HG02623 (cell line): ENCODE data around the gene MYO1E.

ENCODE experiments used
- ATAC-seq: cut with Tn5 transposase; IDR thresholded peaks from one replicate; pipeline ENCODE4 v1.9.1; 2021; ENCODE audit warnings: moderate library complexity; ENCODE audit not compliant: unreplicated experiment

The MYO1E gene

GRCh38 chr15:59271595-59272201 is 101.0 kb downstream of the MYO1E start:
- ATAC-seq: no peak

GRCh38 chr15:59268852-59269407 is 103.7 kb downstream of the MYO1E start:
- ATAC-seq: no peak

- no peak for ATAC-seq
Observed at GRCh38 chr15:59268168-59268851, 104.4 kb downstream of the MYO1E start.

GRCh38 chr15:59266028-59266427 is 106.6 kb downstream of the MYO1E start:
- ATAC-seq: no peak

- no peak for ATAC-seq
Observed at GRCh38 chr15:59262316-59262715, 110.4 kb downstream of the MYO1E start.

- no peak for ATAC-seq
Observed at GRCh38 chr15:59260090-59260489, 112.6 kb downstream of the MYO1E start.

- ATAC-seq: no peak
Observed at GRCh38 chr15:59259137-59259943, 113.3 kb downstream of the MYO1E start.

- ATAC-seq: no peak
Observed at GRCh38 chr15:59258317-59258716, 114.4 kb downstream of the MYO1E start.

- ATAC-seq: no peak
Observed at GRCh38 chr15:59257140-59257539, 115.5 kb downstream of the MYO1E start.

GRCh38 chr15:59256482-59256881 is 116.2 kb downstream of the MYO1E start:
- no peak for ATAC-seq

GRCh38 chr15:59255680-59256336 is 116.9 kb downstream of the MYO1E start:
- ATAC-seq: no peak

- no peak for ATAC-seq
Observed at GRCh38 chr15:59252137-59252536, 120.5 kb downstream of the MYO1E start.

GRCh38 chr15:59251001-59251845 is 121.4 kb downstream of the MYO1E start:
- peak; percentile 39 for ATAC-seq

GRCh38 chr15:59250249-59250648 is 122.4 kb downstream of the MYO1E start:
- no peak for ATAC-seq

GRCh38 chr15:59249816-59250215 is 122.9 kb downstream of the MYO1E start:
- ATAC-seq: no peak

GRCh38 chr15:59247364-59247763 is 125.3 kb downstream of the MYO1E start:
- no peak for ATAC-seq

GRCh38 chr15:59245559-59245958 is 127.1 kb downstream of the MYO1E start:
- ATAC-seq: no peak

GRCh38 chr15:59244337-59244736 is 128.3 kb downstream of the MYO1E start:
- peak; percentile 90 for ATAC-seq

GRCh38 chr15:59243622-59244021 is 129.0 kb downstream of the MYO1E start:
- no peak for ATAC-seq

- ATAC-seq: no peak
Observed at GRCh38 chr15:59242649-59243048, 130.0 kb downstream of the MYO1E start.
